LNCaP clone FGC (cell line): Measurements from ENCODE around the gene ARHGEF40.

Experiments used
- DNase-seq: peaks from one replicate; pipeline ENCODE4 v3.0.0-alpha.2; 2011; ENCODE audit warnings: low read depth
- H3K4me3 ChIP-seq: 2 replicates; pipeline ENCODE4 v1.5.1; 2011; ENCODE audit warnings: mild to moderate bottlenecking, low read depth, low read length, control low read depth
- TF ChIP-seq, protein P1 (sequence below): IDR thresholded peaks from 2 replicates; pipeline ENCODE4 v1.5.1; 2012; ENCODE audit warnings: mild to moderate bottlenecking; ENCODE audit not compliant: control insufficient read depth, insufficient read depth; ENCODE audit errors: extremely low read depth

Gene ARHGEF40

DNA sequence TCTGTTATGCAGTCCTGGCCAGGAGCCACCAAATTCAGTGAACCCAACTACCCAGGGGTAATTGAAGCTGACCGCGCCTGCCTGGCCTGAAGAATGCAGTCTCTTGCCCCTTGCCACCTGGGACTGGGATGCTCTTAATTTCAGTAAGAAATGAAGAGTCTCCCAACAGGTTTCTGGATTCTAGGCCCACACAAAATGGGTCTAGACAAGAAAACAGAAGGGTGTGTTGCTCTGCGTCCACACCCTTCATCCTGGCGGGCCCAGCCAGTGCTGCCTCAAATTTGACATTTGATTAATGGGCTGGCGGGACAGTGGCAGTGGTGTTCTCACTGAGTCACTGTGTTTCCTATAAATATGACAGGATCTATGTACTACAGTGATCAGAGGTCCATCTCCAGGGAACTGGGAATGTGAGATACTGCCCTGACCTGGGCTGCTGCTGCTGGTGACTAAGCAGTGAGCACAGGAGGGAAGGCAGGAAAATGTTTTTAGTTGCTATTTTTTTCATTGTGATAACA is 37.2 kb downstream of the ARHGEF40 start:
- DNase-seq, result no peak
- TF ChIP-seq, protein P1, sequence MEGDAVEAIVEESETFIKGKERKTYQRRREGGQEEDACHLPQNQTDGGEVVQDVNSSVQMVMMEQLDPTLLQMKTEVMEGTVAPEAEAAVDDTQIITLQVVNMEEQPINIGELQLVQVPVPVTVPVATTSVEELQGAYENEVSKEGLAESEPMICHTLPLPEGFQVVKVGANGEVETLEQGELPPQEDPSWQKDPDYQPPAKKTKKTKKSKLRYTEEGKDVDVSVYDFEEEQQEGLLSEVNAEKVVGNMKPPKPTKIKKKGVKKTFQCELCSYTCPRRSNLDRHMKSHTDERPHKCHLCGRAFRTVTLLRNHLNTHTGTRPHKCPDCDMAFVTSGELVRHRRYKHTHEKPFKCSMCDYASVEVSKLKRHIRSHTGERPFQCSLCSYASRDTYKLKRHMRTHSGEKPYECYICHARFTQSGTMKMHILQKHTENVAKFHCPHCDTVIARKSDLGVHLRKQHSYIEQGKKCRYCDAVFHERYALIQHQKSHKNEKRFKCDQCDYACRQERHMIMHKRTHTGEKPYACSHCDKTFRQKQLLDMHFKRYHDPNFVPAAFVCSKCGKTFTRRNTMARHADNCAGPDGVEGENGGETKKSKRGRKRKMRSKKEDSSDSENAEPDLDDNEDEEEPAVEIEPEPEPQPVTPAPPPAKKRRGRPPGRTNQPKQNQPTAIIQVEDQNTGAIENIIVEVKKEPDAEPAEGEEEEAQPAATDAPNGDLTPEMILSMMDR, result no peak
- no peak overlapping the region for H3K4me3 ChIP-seq

DNA sequence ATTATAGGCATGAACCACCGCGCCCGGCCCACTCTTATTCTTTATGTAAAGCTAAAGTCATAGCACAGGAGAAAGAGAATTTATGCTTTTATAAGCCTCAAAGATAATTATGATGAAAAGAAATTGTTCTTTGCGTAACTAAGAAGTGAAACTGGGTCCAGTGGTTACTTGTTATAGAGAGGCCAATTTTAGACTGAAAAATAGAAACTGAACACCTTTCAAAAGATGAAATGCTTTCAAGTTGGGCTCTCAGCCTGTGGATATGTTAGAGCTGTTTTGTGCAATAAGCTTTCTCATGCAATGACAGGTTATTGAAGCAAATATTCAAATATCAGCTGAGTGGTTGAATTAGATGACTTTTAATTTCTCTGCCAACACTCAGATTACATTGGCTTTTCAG is 38.7 kb downstream of the ARHGEF40 start:
- DNase-seq, result no peak
- H3K4me3 ChIP-seq, result no peak overlapping the region
- TF ChIP-seq, protein P1, result no peak

DNA sequence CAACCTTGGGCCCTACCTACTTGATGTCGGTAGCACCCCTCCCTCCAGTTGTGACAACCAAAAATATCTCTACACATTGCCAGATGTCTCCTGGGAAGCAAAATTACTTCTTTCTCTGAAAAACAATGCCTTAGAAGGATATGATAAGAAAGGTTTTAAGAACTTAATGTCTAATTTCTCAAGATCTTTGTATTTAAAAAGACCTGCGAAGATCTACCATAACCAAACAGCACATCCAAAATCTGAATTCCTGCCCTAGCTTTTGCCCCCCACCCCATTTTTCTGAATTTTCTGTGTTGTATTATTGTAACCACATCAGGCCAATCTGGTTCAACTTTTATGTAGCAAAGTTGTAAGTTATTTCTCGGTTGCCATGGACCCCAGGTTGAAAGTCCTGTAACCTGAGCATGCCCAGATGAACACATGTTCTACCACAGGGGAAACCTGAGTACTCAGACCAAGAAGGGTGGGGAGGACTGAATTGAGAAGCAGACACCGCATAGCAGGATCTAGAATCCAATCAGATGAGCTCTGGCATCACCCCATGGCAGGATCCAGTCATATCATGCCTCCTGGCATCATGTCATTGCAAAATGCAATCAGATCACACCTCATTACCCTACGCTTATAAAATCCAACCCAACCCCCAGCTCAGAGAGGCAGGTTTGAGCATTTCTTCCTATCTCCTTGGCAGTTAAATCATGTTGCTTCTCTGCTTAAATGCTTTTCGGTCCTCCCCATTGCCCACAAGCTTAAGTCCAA is 39.5 kb downstream of the ARHGEF40 start:
- TF ChIP-seq, protein P1, result no peak
- H3K4me3 ChIP-seq, result no peak overlapping the region
- DNase-seq, result no peak

DNA sequence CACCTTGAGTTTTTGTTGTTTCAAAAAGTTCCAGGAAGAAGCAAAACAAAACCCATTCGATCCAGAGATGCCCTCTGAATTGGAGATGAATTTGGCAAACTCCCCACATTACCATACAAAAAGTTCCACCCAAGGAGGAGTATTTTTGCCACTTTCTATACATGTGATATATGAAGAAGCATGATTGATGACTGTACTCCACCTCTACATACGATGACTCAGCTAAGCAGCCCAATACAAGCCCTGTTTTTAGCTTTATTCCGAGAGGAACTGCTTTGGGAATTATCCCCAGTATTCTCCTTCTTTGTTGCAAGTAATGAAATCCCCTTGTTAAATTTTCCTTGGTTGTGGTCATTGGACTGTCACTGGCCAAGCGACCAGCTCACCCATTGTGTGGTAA is 42.2 kb downstream of the ARHGEF40 start:
- no peak overlapping the region for H3K4me3 ChIP-seq
- TF ChIP-seq, protein P1, result no peak
- no peak for DNase-seq

DNA sequence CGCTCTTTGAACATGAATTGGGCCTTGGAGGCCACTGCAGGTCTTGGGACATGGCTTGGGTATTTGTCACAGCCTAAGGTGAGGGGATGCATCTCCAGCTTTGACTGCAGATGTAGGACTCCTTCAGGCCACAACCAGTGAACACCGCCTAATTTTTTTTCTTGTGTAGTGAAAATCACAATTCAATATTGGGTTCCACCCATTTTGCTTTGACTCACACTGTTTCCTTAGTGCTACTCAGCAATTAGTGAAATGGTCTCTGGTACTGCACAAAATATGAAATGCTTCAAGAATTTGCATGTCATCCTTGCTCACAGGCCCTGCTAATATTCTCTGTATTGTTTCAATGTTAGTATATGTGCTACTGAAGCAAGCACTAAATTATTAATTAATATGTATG is 43.3 kb downstream of the ARHGEF40 start:
- TF ChIP-seq, protein P1, result no peak
- H3K4me3 ChIP-seq, result no peak overlapping the region
- no peak for DNase-seq

DNA sequence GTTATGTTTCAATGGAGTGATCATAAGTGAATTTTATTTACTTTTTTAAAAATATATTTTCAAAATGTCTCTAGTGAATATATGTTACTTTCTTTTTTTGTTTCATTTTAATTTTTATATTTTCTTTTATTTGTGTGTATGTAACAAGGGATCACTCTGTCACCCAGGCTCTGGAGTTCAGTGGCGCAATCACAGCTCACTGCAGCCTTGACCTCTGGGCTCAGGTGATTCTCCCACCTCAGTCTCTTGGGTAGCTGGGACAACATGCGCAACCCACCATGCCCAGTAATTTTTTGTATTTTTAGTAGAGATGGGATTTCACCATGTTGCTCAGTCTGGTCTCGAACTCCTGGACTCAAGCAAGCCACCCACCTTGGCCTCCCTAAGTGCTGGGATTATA is 48.8 kb downstream of the ARHGEF40 start:
- DNase-seq, result no peak
- H3K4me3 ChIP-seq, result no peak overlapping the region
- TF ChIP-seq, protein P1, result no peak

DNA sequence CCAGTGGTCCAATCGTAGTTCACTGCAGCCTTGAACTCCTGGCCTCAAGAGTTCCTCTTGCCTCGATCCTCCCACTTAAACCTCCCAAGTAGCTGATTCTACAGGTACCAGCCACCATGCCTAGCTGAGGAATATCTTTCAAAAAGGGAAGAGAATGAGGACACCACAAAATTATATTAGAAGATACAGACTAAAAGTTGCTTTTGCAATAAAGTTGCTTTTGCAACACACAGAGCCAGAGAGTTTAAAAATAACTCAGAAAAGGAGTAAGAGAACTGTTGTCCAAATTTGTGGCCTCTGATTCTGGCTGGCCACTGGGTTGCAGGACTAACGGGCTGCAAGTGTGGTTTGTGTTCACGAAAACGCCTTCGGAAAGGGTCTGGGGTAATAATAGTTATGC is 50.6 kb downstream of the ARHGEF40 start:
- TF ChIP-seq, protein P1, result no peak
- DNase-seq, result no peak

More for the DNA sequence above, 50.6 kb downstream of the ARHGEF40 start:
- no peak overlapping the region for H3K4me3 ChIP-seq
